Colonic mucosa (tissue), 4 donors: Measurements from ENCODE around the gene FCRLB. TPM values are rescaled to one million over a fixed set of nuclear protein-coding genes. Genes with fewer than 3 reads are reported as not detected.

ENCODE experiments used
- DNase-seq: peaks from one replicate; pipeline ENCODE4 v3.0.0-alpha.2; 2020
- H3K27ac ChIP-seq: fragments of 200-600 bp; one replicate; pipeline ENCODE4 v1.8.0; 2021
- H3K27me3 ChIP-seq: fragments of 200-600 bp; one replicate; pipeline ENCODE4 v1.8.0; 2021
- H3K36me3 ChIP-seq: fragments of 200-600 bp; one replicate; pipeline ENCODE4 v1.8.0; 2021
- H3K4me1 ChIP-seq: fragments of 200-600 bp; one replicate; pipeline ENCODE4 v1.8.0; 2021; ENCODE audit warnings: mild to moderate bottlenecking
- H3K4me3 ChIP-seq: fragments of 200-600 bp; one replicate; pipeline ENCODE4 v1.8.0; 2021
- H3K9ac ChIP-seq, 2 donors: one replicate each; pipeline ENCODE4 v1.7.0; 2013; ENCODE audit warnings: control low read depth in 2 of 2, low read depth in 2 of 2, low read length in 2 of 2
- H3K9me3 ChIP-seq: fragments of 200-600 bp; one replicate; pipeline ENCODE4 v1.8.0; 2021
- CTCF ChIP-seq: fragments of 200-600 bp; IDR thresholded peaks from one replicate; pipeline ENCODE4 v1.8.0; 2022; ENCODE audit warnings: antibody characterized with exemption, mild to moderate bottlenecking
- intact Hi-C: fragments of 100-400 bp; cut with DNase I; formaldehyde crosslinking; loops from one replicate; pipeline ENCODE4 v1.14.1; 2022
- total RNA-seq, 2 donors: library from RNA; stranded (reverse); fragmentation: NEBNext Ultra II Directional in 1 of 2; extraction: Animal tissue kit (Norgen Biotek cat#: 25700) in 1 of 2; gene quantifications; one replicate each; pipeline ENCODE4 v1.2.1, GENCODE V29; 2021
- donor health status: healthy.
- donor health status: DM: no; HTN: no; CAD: no.
- donor health status: DM: no; HTN: no; CAD: no.

The FCRLB gene
- total RNA-seq, 2 donors from 2014 or later: 0.16 TPM; not detected in 1

GRCh38 chr1:161773791-161774190 lies 52.4 kb downstream of the FCRLB start:
- Histone ChIP-seq H3K9ac (no peak overlapping the region), H3K4me1 (no peaks in the 10 kb centered on the region), H3K27ac (no peak overlapping the region), H3K4me3 (no peak overlapping the region), H3K9me3 (no peaks in the 10 kb centered on the region), H3K27me3 (no peaks in the 10 kb centered on the region), H3K36me3 (no peaks in the 10 kb centered on the region)
- no peak for DNase-seq
- no peak for TF ChIP-seq CTCF
- intact Hi-C loops: no loop called here

GRCh38 chr1:161777261-161777660 lies 55.9 kb downstream of the FCRLB start:
- intact Hi-C loops: no loop called here

More at GRCh38 chr1:161777261-161777660, 55.9 kb downstream of the FCRLB start:
- no peak for DNase-seq
- no peaks in the 10 kb centered on the region for H3K4me1 ChIP-seq
- H3K9ac ChIP-seq: no peak overlapping the region
- H3K9me3 ChIP-seq: no peaks in the 10 kb centered on the region
- no peak overlapping the region for H3K27ac ChIP-seq
- no peak for TF ChIP-seq CTCF
- no peaks in the 10 kb centered on the region for H3K27me3 ChIP-seq
- H3K4me3 ChIP-seq: no peak overlapping the region
- no peaks in the 10 kb centered on the region for H3K36me3 ChIP-seq

Other genes starting within 250 kb of the FCRLB start
- 10 to 100 TPM in 1 of 2 donors, 1 to 10 TPM in 1; 4.5 to 14.0 TPM for gene FCGR2A, start 216.1 kb upstream of the FCRLB start, total RNA-seq
- 1 to 10 TPM; 1.0 to 3.6 TPM for gene HSPA6, start 197.0 kb upstream of the FCRLB start, total RNA-seq
- gene FCGR3A, start 171.7 kb upstream of the FCRLB start, total RNA-seq: 10 to 100 TPM in 1 of 2 donors, 1 to 10 TPM in 1; 3.2 to 10.1 TPM
- gene FCGR3B, start 90.4 kb upstream of the FCRLB start, total RNA-seq: 1 to 10 TPM in 1 of 2 donors, under 1 TPM in 1; 0.22 to 2.4 TPM
- 1 to 10 TPM; 1.3 to 8.9 TPM for gene FCGR2B, start 58.4 kb upstream of the FCRLB start, total RNA-seq
- under 1 TPM; 0.30 to 0.50 TPM for gene FCRLA, start 14.3 kb upstream of the FCRLB start, total RNA-seq
- 10 to 100 TPM; 10.5 to 17.7 TPM for gene DUSP12, start 28.2 kb downstream of the FCRLB start, total RNA-seq
- 10 to 100 TPM; 19.6 to 24.2 TPM for gene ATF6, start 44.8 kb downstream of the FCRLB start, total RNA-seq